GM20431 (cell line): ENCODE results near the gene USH2A.

Experiments
- in situ Hi-C: fragments of 300-500 bp; cut with MseI, MboI; formaldehyde crosslinking; loops from one replicate; pipeline ENCODE4 v1.15.0; 2020; ENCODE audit warnings: low sequenced_read_pairs; ENCODE audit not compliant: unreplicated experiment

Gene USH2A

DNA sequence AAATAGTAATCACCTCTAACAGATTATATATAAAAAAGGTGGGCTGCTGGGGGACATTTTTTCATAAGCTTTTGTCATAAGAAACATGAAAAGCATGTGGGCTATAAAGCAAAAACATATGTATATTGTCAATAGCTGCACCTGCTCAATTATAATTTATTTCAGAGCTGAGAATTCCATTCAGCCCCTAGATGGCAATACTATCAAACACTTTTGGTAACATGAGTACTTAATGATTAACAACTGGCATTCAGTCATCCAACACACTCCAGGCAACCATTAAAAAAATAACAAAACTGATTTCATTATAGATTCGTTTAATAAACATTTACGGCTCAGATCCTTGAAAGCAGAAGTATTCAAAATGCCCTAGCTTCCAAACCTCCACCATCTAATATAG is 741.0 kb downstream of the USH2A start:
- in situ Hi-C loops = no loop called here

DNA sequence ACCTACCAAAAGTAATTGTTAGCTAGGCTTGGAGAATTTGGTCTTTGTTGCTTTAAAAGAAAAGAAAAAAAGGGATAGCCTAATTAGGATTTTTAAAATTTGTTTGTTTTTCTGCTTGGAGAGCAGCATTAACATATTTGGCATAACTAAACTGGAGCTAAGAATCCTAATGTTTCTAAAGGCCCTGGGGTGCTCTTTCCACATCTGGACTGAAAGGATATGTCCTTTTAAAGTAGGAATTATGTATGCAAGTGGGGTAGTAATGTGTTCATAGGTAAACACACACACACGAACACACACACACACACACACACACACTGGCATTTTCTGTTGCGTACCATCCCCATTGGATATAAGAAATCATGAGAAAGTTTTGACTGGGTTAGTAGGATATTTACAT is 742.2 kb downstream of the USH2A start:
- in situ Hi-C loops = no loop called here

DNA sequence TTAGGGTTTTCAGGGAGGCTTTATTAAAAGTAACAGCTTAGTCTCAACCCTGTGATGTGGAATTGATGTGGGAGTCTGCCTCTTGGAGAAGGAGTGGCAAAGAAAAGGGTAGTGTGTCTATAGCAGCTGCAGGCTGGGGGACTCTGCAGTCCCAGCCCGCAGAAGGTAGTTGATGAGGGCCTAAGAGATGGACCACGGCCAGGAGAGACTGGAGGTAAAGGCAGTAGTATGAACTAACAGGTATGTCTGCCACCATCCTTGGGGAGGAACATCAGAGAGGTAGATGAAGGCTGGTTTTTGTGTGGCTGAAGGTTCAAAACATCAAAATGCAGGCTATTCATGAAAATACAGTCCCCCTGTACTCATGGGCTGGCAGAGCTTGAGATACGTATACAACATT is 744.0 kb downstream of the USH2A start:
- in situ Hi-C loops = no loop called here

DNA sequence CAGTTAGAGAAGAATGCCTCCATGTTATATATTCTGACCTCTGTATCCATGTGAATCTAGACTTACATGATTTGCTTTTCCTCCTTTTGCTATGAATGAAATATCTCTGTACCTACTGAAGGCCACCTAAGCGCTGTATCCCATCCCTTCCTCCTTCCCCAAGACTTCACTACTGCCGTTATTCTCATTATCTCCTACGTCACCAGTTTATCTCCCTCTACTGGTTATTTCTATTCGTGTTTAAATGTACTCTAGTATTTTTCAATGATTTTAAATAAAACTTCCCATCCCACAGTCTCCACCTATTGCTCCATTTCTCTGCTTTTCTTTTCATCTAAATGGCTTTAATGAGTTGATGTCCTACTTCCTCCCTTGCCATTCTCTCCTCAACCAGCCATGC is 746.1 kb downstream of the USH2A start:
- in situ Hi-C loops = no loop called here

DNA sequence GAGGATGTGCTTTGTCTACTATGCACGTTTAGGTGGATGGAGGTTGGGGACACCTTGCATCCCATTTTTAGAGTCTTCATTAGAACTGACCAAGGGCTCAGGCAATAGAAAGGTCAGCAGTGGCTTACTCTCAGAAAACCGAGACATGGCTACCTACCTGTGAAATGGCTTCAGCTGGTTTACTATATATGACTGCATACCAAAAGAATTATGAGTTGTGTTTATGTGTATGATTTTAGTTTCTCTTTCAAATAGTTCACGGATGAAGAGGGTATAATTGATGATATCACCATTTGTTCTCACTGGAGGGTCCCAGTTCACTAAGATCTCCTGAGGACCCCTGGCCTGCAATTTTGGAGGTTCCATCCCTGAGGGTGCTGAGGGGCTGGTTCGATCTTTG is 749.3 kb downstream of the USH2A start:
- in situ Hi-C loops = no loop called here

DNA sequence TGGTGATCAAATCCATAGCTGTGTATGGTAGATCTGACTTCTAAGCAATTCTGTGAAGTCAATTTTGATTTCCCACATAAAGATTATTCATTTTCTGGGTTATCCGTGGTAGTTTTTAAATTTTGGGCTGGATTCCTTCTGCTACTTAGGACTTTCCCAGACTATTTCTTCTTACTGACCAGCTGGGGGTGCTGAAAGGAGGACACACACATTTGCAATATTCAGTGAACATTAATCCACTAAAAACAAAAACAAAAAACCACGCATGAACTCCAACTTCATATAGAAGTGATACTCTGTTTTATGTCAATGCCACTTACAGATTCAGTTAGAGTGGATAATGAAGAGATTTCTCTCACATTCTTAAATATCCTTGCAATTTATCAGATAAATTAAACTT is 750.8 kb downstream of the USH2A start:
- in situ Hi-C loops = no loop called here

DNA sequence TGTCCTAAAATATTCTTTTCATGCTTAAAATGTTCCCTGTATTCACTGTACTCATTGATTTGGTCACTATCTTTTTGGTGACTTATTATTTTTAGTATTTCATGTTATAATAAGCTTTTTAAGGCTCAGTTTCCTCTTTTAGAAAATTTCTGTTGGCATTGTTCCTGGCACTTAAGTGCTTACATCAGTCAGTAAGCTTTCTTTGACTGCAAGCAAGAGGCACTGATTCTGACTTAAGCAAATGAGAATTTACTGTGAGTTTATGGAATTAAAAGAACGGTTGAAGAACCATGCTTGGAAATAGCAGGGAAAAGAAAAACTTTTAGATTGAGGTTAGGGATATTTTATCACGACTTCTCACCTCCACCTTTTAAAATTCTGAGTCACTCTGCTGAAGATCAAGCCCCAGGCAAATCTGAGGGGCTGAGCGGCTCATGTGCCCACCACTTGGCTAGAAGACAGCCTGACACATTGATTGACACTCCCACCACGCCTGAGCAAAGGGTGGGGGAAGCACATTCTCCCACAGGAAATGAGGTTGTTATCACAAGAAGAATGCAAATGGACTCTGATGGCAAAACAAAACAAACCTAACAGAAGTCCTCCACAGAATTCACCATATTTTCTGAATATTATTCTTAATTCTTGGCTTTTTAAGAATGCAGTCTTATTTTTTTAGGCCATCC is 753.3 kb downstream of the USH2A start:
- in situ Hi-C loops = no loop called here

DNA sequence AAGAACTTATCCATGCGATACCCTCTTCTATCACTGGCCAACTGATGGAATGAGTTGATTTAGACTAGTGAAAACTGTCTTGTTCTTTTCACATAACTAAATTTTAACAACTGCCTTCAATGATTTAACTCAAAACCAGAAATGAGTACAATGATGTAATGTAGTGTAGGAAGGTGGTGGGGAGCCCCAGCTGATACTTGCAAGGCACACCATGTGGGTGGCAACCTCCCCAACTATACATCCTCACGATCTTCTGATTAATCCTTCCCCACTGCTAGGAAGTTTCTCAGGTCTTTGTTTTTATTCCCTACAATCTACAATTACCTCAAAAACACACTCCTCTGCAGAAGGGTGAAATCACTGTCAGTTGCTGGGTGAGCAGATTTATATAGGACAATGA is 755.5 kb downstream of the USH2A start:
- in situ Hi-C loops = no loop called here

DNA sequence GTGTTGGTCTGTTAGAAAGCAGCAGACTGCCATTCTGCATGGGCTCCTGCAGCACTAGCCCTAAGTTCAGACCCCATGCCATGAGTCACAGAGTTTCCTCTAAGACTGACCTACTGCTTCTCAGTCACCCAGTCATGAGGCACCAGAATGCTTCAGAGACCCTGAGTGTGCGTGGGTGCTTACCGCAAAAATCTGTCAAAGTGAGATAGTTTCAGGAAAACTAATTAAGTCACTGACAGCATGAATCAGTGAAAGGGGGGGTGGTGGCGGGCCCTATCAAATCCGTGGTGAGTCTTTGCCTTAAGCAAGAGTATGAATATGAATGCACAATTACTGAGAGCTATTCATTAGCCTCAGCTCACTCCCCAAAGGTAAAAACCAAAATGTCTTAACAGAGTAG is 758.0 kb downstream of the USH2A start:
- in situ Hi-C loops = no loop called here

DNA sequence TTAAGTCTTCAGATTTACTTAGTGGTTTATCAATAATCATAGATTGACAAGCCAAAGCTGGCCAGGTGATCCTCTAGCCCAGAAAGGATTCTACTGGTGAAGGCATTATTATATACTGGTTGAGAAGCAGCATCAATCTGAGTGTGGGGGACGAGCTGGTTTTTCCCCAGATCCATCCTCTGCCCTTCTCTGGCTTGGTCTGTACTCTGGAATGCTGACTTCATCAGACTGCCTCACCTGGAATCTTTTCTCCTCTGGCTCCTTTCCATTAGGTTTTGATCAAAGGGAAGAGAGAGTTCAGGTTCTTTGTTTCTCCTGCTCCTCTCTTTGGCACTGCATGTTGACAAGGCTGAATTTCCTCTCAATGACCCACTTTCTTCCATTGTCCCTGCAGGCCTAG is 762.2 kb downstream of the USH2A start:
- in situ Hi-C loops = no loop called here

DNA sequence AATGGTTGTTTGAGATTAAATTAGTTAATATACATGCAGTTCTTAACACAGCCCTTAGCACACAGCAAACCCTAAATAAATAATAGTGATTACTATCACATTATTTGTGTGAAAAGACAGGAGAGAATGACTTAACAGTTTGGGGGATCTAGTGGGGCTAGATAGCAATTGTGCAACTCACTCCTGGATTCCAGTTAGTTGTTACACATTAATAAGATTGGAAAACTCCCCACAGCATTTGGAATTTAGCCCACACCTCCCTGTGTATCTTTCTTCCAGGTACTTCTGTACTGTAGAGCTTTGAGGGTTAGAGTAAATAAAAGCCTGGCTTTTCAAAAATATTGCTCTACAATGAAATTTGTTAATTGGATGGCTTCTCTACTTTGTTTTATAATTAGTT is 763.0 kb downstream of the USH2A start:
- in situ Hi-C loops = no loop called here

DNA sequence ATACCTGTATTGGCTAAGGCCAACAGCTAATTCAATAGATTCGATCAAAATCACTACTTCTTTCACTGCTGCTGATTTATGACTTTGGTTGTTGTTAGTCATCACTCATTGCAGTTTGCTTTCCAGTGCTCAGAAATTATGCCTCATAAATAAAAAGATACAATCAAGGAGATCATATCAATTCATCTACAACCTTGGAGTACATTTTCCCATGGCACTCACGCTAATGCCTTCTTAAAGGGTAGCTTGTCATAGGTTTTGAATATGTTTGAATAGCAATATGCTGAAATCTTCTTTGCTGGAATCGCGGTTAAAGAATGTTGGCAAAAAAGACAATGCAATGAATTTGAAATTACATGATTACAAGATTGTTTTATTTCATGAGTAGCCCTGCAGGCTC is 766.2 kb downstream of the USH2A start:
- in situ Hi-C loops = no loop called here

DNA sequence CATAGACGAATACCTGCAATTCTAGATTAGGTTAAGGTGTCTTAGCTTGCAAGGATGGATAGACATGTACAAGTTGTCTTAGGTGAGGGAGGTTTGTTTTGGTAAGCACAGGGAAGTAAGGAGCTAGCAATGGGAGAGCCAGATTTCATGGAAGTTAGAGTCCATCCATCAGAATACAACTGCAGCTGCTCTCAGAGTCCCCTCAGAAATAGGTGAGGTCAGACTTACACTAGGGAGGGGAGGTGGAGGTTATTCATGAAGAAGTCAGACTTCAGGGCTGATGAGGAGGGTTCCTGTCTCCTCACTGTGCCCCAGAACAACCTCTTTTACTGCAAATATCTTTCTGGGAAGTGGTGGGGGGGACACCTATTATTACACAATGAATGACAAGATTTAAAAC is 770.9 kb downstream of the USH2A start:
- in situ Hi-C loops = no loop called here

DNA sequence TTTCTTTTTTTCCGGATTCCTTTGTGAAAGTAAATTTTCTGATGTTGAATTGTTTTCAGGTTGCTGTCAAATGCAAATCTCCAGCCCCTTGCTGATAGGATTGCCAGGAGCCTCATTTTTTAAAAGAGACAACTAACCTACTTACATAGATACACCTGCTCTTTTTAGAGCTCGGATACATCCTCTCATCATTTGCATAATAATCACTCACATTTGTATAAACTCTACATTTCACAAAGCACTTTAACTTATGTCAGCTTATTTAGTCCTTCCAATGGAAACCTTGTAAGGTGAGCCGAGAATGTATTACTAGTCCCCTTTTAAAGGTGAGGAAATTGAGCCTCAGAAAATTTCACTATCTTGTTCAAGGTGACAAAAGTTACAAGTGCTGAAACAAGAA is 771.4 kb downstream of the USH2A start:
- in situ Hi-C loops = no loop called here

DNA sequence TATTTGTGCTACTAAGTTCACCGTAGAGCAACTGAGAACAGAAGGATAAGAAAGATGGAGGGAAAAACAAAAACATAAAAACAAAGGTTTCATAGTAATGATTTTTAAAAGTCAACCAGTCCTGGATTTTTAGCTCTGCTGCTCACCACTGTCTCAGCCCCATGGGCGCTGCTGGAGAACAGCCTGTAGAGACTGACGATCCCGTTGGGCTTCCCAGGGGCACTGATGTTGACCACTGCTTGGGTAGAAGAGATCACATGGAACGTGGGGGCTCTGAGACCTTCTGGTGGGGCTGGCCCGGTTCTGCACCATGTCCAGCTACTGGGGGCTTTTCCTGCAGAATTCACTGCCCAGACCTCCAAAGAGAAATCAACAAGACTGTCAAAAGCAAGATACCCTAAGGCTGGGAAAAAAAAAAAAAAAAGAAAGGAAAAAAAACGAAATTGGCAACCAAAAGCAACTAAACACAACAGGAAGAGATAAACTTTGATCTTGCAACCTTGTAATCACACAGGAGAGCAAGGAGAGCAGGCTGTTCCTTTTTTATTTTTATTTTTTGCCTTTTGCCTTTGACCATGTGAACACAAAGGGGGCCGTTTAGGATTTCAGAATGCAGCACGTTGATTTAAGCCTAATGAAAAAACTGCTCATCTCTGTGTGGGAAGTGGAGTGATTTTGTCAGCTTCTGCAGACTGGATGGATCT is 772.6 kb downstream of the USH2A start:
- in situ Hi-C loops = no loop called here

DNA sequence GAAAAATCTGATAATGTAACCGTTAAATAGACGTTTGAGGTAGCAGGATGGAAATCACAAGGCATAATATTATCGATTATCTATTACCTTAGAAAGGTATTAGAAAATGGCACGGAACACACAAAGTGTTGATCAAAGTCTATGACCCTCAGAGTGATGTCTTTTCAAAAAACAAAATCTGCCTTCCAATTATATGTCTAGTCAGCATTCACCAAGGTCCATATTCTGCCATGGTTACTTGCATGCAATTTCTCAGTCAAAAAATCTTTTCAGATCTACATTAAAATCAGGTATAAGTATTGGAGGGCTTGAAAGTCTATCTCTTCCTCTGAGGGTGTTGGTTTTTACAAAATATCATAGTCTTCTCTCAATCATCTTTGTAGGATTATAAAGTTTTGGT is 774.3 kb downstream of the USH2A start:
- in situ Hi-C loops = no loop called here

DNA sequence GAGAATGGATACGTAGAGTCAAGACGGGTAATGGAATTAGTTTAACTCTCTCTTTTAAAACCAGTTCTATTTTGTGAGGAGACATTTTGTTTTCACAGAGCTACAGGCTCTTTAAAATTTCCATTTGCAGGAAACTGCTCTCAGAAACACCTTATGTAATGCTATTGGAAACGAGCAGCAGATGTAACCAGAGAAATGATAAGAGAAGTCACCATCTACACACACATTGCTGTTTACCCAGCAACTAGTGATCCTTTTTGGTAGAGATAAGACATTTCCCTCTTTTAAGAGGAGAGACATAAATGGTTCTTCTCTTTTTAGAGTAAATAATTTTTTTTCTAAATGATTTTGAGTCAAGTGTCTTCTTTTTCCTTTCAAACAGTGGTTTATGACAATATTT is 775.5 kb downstream of the USH2A start:
- in situ Hi-C loops = no loop called here

DNA sequence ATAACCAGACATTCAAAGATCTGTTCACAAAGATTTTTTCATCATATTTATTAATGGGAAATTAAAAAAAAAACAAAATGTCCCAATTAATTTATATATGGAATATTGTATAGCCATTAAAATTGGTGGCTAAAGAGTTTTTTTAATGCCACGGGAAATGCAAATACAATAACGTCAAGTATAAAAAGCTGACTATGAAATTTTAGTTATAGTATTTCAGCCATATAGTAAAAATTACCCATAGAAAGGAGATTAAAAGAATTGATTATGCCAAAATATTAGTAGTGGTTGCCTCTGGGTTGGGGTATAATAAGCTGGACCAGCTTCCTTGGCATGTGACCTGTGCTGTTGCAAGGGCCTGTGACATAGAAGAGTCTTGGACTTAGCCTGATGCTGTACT is 777.4 kb downstream of the USH2A start:
- in situ Hi-C loops = no loop called here

DNA sequence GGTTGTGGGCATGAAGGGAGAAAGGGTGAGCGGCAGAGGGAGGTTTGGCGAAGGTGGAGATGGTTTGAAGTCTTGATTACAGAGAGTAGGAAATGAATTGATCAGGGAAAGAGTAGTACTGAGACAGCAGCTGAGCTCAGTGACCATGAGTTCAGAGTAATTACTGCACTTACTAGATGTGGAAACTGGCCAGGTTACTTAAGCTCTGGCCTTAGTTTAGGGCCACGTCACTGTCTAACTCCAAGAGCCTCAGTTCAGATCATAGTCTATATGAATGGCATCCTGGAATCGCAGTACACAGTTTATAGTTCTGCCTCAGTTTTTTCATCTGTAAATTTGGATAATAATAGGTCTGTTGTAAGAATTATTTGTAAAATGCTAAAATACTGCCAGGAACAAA is 778.1 kb downstream of the USH2A start:
- in situ Hi-C loops = no loop called here

DNA sequence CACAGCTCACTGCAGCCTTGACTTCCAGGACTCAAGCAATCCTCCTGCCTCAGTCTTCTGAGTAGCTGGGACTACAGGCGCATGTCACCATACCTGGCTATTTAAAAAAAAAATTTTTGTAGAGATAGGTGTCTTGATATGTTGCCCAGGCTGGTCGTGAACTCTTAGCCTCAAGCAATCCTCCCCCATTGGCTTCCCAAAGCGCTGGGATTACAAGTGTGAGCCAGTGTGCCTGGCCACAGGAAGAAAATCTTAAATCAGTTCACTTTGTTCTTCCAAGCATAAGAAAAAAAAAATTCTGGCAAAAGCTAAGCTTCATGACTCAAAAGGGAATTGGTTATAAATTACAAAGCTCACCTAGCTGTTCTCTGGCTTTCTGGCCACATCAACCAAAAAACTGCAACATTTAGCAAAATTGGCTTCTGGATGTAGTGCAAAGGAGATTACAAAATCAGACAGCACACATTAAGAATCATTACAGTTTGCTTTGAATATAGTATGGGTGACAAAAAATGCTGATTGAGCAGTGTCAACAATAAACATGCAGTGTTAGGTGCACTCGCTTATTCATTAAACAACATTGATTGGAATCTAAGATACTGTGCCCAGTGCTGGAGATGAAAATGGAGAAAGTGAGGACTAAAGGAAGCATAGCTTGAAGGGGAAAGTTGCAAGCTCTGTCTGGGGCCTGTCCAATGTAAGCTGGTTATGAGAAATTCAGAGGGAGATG is 779.5 kb downstream of the USH2A start:
- in situ Hi-C loops = no loop called here

DNA sequence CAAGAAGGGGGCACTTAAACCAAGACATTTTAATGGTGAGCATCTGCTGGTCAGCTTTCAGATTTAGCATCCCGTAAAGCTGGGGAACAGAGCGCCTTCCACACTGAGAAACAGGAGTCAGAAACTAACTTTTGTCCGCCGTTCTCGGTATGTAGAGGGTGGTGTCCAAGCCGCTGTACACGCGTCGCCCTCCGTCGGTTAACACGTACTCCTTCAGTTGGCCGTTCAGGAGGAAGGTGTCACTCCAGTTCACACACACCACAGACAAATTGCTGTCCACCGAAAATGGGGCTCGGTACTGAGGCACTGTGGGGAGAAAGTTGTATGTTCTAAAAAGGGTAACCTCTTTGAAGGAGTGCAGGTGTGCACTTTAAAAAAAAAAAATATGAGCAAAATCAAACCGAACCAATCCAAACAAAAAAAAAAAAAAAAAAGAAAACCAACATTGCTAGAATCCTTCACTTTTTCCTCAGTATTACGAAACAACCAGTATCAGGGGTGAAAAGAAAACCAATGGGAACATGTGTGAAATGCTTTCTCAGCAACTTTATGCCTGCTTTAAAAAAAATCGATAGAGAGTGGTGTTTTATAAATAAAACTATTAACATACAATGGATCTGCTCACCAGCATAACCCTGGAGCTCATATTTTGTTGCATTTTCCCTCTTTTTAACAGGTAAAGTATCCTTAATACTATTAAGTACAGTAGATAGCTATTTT is 782.7 kb downstream of the USH2A start:
- in situ Hi-C loops = no loop called here
